HG03039 (cell line): Measurements from ENCODE around the gene OBP2A.
"Not testable (repeated sequence)": the region's sequence is repeated elsewhere in the genome, so short reads cannot be mapped to it uniquely, and the experiment has no call there.

Experiments
- ATAC-seq: cut with Tn5 transposase; IDR thresholded peaks from one replicate; pipeline ENCODE4 v1.9.1; 2021; ENCODE audit warnings: mild to moderate bottlenecking, moderate library complexity; ENCODE audit not compliant: unreplicated experiment

The OBP2A gene

DNA sequence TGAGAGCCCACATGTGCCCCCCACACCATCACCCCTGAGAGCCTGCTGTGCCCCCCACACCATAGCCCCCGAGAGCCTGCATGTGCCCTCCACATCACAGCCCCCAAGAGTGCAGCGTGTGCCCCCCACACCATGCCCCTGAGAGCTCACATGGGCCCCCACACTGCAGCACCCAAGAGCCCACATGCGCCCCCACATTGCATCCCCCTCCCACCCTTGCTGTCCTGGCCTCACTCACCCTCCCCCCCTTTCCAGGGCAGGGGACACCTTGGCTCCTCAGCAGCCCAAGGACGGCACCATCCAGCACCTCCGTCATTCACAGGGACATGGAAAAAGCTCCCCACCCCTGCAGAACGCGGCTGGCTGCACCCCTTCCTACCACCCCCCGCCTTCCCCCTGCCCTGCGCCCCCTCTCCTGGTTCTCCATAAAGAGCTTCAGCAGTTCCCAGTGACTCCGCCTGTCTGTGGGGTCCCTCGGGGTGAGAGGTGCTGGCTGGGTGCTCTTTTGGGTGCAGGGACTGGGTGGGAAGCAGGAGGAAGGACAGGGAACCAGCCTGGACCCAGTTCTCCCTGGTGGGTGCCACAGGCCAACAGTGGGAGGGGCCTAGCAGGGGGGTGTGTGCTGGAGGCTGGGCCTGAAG lies 19.7 kb upstream of the OBP2A start:
- no peak for ATAC-seq

DNA sequence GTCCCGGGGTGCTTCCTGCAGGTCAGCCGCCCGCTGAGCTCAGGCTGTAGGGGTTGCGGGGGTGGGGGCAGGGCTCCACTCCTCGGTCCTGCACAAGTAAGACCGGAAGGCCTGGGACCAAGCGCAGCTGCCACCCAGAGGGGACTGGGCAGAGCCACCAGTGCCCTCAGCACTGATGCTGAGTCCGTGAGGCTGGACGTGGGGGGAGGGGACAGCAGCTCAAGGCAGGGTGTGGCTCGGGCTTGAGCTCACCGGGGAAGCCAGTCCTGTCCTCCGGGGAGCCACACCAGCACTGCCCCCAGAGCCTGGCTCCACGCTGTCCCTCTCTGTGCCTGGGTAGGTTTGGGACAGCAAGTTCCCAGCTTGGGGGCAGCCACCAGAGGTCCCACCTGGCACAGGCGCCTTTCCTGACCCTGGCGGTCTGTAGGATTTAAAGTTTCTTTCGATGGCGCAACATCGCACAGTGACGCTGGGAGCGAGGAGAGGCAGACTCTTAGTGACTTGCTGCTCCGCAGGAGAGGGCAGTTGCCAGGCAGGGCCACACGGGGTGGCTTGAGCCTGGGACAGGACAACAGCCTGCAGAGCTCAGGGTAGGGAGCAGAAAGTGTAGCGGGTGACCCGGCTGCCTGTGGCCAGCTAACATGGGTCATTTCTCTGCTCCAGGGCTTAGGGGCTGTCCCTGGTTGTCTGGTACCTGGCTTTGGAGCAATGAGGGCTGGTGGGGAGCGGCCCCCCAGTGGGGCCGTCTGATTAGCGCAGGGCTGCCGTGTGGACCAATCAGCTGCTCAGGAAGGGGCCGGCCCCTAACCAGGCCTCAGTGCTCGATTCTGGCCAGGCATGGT lies 19.0 kb upstream of the OBP2A start:
- ATAC-seq = no peak

DNA sequence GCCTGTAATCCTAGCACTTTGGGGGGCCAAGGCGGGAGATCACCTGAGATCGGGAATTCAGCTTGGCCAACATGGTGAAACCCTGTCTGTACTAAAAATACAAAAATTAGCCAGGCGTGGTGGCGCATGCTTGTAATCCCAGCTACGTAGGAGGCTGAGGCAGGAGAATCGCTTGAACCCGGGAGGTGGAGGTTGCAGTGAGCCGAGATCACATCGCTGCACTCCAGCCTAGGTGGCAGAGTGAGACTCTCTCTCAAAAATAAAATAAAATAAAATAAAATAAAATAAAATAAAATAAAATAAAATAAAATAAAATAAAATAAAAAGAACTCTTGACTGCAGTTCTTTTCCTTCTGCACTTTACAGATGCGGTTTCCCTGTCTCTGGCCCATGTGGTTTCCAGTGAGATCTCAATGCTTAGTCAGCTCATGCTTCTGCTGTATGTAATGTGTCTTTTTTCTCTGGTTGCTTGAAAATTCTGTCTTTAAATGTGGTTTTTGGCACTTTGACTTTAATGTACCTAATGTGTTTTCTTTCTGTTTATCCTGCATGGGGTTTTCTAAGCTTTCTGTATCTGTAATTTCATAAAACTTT lies 17.0 kb upstream of the OBP2A start:
- not testable (repeated sequence) for ATAC-seq

DNA sequence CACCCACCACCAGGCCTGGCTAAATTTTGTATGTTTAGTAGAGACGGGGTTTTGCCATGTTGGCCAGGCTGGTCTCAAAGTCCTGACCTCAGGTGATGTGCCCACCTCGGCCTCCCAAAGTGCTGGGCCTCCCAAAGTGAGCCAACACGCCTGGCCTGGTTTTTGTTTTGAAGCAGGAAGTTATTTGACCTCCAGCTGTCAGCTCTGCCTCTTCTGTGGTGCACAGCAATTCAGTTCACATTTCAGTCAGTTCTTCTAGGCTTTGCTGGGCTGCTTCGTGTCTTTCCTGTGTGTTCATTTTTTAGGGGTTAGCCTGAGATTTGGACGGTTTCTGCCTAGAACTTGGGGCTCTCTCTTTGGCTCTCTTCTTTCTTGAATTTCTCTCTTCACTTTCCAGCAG lies 15.8 kb upstream of the OBP2A start:
- no peak for ATAC-seq

DNA sequence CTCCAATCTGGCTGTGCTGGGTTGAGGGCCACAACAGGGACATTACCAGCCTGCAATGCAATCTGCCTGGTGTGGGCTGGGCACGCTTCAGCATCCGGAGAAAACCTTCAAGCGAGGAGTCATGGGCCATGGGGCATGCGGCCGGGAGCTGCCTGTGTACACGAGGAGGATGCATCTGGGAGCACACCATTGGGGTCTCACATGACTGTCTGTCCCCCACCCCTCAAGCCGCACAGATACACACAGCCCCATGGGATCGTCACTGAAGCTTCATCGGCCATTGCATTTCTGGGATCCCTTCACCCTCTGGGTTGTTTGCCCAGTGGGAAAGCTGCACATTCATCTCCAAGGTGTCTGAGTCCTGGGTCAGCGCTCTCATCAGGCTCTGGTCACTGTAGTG lies 14.8 kb upstream of the OBP2A start:
- no peak for ATAC-seq

DNA sequence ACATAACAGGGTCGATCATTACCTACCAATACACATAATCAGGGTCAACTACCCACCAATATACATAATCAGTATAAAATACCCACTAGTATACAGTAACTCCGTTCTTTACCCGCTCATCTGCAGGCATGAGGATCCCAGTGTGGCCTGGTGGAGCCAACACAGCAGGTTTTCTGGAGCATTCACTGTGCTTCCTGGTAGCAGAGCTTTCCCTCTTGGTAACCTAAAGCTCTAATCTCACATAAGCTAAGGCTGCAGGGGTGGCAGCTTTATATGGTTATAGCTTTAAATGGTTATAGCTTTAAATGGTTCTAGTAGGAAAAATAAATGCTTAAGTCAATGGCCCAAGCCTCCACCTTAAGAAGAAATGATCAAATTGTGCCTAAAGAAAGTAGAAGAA lies 12.8 kb upstream of the OBP2A start:
- no peak for ATAC-seq

DNA sequence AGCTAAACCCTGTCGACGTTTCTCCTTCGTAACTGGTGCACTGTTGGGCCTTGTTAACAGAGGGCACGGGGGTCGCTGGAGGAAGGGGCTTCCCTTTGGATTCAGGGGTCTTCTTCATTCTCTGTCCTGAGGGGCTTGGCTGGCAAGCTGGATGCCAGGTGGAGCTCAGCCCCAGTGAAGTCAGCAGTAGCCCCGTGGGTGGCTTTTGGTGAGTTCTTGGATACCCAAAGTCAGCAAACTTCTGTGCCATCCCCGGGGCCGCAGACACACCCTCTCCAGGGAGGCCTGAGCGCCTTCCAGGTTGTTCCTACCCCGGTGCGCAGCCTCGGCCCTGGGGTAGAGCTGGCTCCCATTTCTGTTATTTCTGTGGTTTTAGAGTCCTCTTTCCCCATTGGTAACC lies 12.3 kb upstream of the OBP2A start:
- no peak for ATAC-seq

DNA sequence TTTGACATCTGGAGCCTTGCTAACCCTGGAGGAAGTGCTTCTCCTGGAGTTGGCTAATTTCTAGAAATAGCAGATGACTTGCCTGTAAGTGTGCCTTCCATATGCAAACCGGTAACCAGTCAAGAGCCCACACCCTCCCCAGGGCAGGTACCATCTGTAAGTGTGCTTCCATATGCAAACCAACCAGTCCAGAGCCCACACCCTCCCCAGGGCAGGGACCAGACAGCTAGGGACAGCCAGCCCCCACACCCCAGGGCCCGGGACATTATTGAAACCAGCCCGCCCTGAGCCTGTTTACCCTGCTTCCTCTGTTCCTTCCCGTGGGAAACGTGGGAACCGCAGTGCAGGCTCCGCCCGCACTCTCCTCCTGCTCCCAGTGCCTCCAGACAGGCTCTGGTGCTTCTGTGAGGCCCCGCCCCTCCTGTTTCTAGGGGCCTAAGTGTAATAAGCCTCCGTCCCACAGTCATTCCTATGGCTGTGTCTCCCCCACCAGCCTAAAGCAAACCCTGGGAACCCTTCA lies 11.7 kb upstream of the OBP2A start:
- ATAC-seq = not testable (repeated sequence)

DNA sequence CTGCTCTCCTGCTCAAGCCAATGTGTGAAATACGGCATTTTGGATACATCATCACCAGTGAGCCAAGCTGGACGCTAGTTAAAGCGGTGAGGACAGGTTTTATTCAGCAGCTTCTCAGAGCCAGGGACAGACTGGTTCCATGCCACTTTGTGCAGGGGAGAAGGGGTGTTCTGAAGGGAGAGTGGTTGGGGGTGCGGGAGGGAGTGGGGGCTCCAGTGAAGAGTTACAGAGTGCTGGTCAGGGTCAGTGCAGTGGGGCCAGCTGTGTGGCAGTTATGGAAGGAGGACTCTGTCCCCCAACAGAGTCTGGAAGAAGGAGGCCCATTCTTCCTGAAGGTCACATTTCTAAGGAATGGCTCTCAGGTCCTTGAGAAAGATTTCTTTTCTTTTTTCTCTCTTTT lies 11.1 kb upstream of the OBP2A start:
- not testable (repeated sequence) for ATAC-seq

DNA sequence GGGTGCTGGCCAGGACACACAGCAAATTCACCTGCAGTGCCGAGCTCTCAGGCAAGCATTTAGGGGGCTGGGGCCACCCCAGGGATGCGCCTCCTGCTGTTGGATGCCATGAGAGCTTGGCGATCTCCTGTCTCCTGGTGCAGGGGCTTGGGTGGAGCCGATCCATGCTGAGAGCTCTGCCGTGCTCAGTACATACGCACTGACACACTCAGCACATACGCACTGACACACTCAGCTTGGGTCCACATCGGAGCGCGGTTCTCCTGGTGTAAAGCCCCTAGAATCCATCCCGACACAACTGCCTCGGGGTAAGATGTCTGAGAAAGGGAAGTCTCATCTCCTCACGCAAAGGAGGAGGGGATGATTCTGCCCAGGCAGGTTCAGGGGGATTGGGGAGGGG lies 10.3 kb upstream of the OBP2A start:
- not testable (repeated sequence) for ATAC-seq

DNA sequence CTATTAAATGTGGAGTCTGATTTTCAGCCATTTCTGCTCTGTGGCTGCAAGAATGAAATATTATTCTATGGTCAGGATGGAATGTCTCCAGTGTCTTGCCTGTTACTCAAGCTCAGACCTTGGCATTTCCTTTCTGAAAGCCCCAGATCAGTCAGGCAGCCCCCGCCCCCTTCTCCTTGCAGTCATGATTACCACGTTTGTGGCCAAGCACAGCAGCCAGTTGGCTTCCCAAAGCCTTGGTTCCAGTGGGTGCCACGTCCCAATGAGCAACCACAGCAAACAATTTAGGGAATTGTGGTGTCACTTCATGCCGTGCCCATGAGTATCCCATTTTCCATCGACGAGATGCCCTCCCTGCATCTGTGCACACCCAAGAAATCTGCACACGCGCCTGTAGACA lies 9.7 kb upstream of the OBP2A start:
- no peak for ATAC-seq

DNA sequence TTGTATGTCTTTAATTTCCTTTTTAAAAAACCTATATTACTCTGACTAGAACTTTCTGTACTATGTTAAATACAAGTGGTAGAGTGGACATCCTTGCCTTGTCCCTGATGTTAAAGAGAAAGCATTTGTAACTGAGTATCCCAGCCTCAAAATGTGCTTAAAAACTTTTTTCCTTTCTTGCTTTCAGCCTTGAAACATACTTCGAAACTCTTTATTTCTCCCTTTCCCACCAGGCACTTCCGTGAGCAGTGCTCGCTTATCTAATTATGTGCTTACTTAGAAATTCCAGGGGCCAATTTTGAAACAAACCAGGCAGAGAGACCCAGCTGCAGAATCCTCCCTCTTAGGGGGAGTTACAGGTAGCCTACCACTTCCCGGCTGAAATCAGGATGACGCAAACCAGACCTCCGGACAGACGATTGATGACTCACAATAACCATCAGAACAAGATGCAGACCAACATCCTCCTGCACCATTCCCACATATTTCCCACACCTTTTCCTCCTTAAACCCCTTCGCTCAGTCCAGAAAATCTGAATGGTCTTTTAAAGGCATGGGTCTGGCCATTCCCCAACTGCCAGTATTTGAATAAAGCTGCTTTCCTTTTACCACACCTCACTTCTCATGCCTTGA lies 2.5 kb upstream of the OBP2A start:
- ATAC-seq = not testable (repeated sequence)

DNA sequence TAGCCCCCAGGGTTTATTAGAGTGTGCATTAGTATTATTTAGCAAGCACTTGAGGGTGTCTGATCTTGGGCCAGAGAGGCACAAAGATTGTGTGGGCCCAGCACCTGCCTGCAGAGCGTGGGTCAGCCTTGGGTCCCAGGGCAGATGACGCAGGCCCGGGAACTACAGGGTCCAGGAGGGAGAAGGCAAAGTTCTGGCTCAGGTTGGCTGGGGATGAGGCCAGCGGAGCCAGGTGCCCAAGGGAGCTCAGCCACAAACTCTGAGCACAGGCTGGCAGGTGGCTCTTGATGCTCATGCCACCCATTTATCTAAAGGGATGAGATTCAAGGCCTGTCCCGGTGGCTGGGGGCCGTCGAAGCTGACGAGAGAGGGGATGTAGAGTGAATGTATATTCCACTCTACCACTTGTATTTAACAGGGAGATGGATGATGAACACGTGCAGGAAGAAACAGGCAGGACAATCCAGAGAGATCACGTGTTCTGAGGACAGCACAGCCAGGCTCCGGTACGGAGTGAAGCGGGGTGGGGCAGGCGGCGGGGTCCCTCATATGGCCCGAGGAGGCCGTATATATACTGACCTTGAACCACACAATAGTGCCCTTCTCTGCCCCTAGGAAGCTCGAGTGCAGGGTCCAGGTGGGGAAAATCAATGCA lies 818 bp upstream of the OBP2A start:
- no peak for ATAC-seq

DNA sequence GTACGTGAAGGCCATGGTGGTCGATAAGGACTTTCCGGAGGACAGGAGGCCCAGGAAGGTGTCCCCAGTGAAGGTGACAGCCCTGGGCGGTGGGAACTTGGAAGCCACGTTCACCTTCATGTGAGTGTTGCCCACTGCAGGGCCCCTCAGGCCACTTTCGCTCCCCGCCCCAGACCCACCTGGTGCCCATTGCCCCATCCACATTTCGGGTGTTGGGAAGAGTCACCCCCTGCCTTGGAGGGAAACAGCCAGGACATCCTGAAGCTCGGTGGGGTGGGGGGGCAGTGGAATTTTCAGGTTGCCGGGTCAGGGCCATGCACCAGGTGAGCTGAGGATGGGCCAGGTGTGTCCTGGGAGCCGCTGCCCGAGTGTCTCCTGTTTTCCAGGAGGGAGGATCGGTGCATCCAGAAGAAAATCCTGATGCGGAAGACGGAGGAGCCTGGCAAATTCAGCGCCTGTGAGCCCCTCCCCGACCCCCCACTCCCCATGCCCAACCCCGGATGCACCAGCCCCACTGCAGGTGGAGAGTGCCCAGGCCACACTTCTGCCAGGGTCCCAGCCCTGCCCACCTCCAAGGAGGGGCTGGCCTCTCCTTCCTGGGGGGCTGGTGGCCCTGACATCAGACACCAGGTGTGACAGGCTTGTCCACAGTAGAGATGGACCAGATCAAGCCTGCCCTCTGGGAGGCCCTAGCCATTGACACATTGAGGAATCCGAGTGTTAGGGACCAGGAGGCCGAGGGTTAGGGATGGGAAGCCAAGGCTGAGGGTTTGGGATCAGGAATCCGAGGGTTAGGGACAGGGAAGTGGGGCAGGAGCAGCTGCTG lies 1.1 kb downstream of the OBP2A start:
- ATAC-seq = not testable (repeated sequence)

DNA sequence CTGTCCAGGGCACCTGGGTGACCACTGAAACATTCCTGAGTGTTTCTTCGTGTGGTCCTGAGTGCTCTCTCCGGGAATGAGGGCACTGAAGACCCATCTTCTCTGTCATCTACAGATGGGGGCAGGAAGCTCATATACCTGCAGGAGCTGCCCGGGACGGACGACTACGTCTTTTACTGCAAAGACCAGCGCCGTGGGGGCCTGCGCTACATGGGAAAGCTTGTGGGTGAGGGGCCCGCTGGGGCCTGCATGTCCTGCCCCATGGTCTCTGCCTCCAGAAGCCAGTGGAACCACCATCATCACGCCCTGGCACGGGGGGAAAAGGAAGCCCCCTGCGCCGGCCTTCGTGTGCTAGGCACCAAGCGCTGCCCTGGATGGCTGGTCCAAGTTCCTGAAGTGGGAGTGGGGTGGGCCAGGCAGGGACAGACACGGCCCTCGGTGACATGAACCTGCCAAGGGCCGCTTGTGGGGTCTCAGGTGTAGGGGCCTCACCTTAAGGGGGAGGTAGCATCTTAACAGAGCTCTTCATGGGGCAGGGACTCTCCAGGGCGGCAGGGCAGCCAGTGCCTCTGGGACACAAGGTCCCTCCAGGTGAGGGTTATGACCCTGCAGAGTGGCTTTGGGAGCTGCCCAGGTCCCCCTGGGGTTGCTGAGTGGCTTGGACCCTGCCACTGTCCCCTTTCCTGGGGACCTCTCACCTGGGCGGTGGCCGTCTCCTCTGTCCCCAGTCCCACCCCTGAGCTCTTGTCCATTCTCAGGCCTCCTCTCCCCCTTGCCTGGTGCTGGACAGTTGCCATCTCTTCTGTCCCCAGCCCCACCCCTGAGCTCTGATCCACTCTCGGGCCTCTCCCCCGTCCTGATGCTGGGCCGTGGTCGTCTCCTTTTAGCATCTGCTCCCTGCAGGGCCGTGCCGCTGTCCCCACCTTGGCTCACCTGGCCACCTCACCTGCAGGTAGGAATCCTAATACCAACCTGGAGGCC lies 2.1 kb downstream of the OBP2A start:
- ATAC-seq = no peak

DNA sequence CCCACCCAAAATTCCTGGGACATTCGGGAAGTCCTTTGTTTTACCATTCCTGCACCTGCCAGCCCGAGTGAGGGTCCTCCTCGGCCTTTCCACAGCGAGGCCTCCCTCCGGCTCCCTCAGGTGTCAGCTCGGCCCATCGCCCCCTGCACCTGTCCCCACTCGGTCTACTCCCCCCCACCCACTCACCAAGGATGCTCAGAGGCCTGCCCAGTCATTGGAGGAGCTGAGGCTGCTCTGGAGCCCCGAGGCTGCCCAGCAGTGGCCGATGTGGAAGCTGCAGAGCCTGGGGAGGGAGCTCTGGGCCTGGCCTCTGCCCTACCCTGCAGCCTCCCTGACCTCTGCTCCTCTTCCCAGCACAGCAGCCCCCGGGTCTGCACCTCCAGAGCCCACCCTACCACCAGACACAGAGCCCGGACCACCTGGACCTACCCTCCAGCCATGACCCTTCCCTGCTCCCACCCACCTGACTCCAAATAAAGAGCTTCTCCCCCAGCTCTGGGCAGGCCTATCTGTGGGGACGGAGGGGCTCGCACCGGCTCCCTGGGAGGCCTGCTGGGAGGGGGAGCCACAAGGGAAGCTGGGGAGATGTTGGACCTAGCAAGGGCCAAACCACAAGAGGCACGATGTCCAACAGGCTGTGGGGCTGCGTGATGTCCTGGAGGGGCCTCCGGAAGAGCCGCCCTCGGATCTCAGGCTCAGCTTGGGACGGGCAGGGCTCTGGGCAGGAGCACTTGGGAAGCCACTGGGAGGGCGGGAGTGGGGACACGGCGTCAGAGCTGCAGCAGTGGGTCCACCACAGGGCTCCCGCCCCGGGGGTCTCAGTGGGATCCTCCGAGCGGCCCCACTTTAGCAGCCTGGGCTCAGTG lies 3.8 kb downstream of the OBP2A start:
- ATAC-seq = not testable (repeated sequence)

DNA sequence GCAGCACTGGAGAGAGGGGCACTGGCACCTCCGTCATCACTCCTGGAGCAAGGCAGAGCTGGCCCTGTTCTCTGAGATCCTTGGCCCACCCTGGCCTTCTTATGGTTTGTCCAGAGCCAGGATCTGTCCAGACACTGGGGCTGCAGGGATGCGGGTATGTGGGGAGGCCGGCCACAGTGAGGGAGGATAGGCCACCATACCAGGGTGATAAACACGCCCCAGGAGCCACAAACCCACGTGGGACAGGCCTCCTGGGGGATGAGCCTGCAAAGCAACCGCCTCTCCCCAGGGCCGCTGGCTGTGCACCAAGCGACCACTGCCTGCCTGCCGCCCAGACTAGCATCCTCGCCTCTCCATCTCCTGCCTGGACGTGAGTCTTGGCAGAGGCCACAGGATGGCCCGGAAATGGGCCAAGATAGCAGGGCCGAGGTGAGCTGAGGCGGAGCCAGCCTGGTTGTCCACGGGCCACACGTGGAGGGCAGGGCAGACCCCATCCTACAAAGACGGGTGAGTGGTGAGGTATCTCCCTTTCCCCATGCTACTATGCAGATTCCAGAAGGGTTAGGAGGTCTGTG lies 4.5 kb downstream of the OBP2A start:
- ATAC-seq = no peak

DNA sequence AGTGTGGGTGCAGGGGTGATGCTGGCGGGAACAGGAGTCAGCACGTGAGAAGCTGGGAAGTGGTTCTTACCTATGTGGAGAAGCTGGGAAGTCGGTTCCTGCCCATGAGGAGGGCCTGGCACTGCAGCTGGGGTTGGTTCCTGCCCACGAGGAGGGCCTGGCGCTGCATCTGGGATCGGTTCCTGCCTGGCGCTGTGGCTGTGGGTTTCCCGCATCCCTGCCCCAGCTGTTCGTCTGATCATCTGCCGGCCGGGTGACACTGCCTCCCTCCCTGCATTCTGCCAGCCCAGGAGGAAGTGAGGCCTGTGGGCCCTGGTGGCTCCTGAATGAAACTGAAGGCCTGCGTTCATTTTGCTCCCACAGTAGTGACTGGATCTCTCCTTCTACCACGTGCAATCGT lies 5.1 kb downstream of the OBP2A start:
- ATAC-seq = no peak
